NCI-H1694 (cell line): ENCODE data around the gene UBLCP1.
A peak's percentile ranks its signal among the peaks of the same experiment; 100 is the strongest.
"Not testable (repeated sequence)": the region's sequence is repeated elsewhere in the genome, so short reads cannot be mapped to it uniquely, and the experiment has no call there.

Experiments
- DNase-seq: peaks from one replicate; lab custom pipeline; 2025; lab: John Stamatoyannopoulos, UW

The UBLCP1 gene, protein sequence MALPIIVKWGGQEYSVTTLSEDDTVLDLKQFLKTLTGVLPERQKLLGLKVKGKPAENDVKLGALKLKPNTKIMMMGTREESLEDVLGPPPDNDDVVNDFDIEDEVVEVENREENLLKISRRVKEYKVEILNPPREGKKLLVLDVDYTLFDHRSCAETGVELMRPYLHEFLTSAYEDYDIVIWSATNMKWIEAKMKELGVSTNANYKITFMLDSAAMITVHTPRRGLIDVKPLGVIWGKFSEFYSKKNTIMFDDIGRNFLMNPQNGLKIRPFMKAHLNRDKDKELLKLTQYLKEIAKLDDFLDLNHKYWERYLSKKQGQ

DNA sequence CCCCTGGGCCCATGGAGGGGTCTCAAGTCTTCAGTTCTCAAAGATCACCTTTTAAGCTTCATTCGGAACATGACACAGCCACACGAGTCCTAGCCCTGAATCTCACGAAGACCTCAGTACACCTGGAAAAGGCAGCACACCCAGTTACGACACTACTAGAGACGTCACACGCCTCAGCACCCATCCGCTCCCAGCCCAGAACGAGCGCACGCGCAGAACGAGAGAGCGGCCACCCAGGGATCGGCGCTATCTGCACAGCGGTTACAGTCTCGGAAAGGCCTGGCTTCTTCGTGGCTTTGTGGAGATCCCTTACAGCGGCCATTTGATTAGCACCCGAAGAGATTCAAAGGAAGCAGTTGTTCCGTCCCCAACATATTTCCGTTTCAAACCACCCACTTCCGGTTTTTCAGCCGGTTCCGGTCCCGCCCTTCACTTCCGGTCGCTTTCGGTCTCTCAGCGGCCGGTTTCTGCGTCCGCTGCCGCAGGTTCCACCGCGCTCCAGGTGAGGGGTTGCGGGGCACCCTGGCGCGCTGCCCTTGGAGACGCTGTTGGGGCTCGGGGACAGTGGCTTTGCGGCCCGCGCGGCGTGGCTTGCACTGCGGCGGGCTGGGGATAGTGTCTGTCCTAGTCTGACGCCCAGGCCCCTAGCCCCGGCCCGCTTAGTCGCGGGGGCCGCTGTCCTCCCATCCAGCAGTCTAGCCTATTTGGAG, at the start of gene UBLCP1:
Gene UBLCP1, plus strand, starts transcription at position 432 of the 710 bp plus-strand sequence. CDS start 5,626 bp downstream, outside the sequence.
- DNase-seq, result peak; percentile 66

DNA sequence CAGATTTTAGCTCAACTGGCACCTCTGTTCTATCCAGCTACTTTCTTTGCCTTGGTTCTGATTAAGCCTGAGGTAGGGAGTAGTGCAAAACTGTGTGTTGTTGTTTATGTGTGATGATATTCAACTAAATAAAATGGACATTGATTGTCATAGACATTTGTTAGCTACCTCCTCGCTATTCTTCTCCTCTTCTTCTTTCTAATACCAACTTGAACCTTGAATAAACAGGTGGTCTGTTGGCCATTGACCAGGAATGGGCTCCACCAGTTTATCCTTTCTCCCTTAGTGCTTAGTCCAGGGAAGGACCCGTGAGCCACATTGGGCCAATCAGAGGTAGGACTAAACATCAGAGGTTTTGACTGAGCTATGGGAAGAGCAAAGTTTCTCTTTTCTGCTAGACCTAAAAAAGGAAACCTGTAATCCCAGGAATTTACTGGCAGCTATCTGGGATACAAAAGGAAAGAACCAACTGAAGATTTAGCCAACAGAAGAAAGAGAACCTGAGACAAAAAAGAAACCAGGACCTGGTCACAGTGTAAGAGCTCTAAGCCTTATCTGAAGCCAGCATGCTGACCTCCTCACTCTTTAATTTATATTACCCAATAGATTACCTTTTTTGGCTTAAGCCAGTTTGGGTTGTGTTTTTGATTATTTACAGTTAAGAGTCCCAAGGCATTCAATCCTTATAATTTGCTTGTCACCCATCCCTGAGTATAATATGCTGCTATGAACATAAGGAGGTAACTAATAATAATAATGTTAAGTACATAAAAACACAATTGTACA, 48.4 kb upstream of the UBLCP1 start:
- no peak for DNase-seq

DNA sequence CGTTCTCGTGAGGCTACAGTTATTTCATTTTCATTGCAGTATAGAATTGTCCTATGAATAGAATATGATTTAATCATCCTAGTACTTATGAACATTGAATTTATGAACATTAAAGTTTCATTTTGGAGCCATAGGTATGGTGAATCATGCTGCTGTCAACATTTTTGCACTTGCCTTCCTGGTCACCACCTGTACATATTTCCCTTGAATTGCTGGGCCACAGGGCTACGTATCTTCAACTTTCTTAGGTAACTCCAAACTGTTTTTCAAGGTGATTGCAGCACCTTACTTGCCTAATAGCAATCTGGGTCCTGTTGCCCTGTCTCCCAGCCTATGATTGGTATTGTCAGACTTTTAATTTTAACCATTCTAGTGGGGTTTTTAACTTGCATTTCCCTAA, 47.2 kb upstream of the UBLCP1 start:
- DNase-seq, result no peak

DNA sequence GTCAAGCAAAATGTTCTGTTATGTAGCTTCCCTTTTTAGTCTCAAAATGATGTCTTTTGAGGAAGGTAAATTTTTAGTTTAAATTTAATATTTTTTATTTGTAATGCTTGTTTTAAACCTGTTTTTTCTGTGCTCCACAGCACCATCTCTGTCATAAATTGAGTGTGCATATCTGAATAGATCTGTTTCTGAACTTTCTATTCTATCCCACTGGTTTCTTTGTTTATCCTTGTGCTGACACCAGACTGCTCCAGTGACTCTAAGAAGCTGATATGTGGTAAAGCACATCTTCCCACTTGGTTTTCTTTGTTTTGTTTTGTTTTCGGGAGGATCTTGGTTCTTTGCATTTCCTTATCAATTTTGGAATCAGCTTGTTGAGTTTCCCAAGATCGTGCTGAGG, 46.6 kb upstream of the UBLCP1 start:
- DNase-seq, result no peak

DNA sequence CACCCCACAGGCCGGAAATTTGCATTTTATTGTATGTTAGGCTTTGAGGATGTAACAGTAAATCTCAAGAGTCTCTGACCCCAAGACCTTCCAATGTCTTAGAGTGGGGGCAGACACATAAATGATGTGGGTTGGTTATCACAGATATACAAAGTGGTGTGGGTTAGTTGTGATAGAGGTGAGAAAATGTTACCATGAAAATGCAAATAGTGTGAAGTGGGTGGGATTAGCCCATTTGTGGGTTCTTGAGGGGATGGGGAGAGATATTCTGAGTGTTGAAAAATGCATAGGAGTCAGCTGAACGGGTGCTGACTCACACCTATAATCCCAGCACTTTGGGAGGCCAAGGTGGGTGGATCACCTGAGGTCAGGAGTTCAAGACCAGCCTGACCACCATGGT, 45.9 kb upstream of the UBLCP1 start:
- DNase-seq, result no peak

DNA sequence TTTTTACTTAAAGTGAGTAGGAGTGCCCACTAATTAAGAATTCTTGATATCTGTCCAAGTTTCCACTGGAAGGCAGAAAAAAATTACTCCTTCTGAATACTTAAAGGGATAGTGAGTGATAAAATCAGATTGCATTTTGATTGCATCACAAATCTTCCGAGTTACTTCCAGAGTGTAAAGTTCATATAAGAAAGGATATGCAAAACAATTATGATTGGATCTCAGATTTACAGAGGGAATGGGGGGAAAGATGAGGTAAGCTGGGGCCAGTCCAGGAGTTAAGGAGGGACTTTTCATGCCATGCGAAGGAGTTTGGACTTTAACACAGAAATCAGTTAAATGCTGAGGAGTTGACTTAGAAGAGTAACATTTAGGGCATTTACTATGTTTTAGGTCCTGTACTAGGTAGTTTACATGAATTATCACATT, 44.5 kb upstream of the UBLCP1 start:
- DNase-seq, result no peak

DNA sequence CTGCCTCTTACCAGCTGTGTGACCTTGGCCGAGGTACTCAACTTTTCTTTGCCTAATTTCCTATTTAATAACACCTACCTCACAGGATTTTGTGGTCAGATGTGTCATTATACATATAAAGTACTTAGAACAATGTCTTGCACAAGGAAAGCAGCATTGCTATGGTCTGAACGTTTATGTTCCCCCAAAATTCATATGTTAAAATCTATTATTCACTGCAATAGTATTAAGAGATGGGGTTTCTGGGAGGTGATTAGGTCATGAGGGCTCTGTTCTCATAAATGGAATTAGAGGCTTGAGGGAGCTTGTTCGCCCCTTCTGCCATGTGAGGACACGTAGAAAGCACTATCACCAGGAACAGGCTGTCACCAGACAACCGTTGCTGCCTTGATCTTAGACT, 42.9 kb upstream of the UBLCP1 start:
- no peak for DNase-seq

DNA sequence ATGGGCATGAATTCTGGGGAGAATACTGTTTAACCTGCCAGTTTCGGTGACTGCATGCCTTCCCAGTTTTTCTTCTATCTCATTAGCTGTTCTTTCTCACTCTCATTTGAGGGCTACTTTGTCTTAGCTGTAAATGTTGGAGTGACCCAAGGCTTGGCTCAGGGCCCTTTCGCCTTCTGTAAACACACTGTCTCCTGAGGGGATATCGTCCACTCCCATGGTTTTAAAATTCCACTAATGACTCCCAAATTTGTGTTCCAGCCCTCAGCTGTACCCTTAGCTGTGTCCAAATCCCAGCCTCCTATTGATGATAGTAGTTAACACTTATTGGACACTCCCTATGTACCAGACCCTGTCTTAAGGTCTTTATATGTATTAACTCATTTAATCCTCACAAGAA, 39.6 kb upstream of the UBLCP1 start:
- no peak for DNase-seq

DNA sequence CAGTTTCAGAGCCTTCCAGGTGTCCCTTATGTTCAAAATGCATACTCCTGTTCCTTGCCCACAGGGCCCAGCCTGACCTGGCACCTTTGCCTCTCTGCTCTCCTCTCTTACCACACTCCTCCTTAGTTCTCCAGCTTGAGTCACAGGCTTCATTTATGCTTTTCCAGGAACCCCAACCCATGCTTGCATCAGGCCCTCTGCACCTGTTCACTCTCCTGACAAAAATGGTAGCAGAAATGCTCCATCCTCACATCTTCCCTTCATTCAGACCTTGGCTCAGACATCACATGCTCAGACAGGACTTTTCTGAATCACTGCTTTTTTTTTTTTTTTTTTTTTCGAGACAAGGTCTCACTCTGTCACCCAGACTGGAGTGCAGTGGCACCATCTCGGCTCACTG, 38.6 kb upstream of the UBLCP1 start:
- DNase-seq, result no peak

DNA sequence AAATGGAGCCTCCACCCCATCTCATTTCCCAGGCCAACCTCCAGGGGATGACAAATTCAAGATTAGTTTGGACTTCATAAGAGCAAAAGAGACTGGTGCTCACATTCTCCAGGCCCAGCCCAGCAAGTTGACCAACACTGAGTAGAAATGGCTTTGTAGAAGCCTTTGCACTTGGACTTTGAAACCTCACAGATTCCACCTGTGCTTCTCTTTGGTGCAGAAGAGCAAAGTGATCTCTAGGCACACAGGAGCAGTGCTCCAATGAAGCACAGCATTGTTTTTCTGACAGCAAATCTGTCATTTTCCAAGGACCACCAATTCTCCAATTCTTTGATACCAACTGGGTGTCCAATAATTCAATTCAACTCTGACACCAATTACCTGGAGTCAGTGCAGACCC, 36.6 kb upstream of the UBLCP1 start:
- DNase-seq, result no peak

DNA sequence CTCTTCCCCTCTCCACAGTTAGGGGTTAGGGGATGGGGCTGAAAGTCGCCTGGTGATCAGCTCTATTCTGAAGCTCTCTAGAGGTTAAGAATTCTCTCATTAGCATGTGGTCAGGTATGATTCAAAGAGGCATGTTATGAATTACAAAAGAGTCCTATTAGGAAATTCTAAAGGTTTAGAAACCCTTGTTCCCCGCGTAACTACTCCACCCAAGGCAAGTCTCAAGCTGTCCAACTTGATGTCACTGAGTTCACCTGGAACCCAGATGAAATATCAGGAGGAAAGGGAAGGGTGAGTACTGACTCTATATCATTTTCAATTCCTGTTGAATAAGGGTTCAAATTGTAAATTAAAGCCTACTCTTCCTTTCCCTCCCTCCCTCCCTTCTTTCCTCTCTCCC, 35.6 kb upstream of the UBLCP1 start:
- DNase-seq, result no peak

DNA sequence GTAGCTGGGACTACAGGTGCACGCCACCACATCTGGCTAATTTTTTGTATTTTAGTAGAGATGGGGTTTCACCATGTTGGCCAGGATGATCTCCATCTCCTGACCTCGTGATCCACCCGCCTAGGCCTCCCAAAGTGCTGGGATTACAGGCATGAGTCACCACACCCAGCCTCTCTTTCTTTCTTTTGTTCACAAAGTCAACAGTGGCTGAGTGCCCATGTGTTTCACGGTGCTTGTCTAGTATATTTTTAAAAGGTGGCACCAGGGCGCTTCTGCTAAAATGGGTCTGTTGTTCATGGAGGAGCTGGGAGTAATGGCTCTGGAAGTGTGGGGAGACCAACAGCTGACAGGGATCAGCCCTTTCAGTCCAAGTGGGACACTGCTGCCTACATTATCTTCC, 35.0 kb upstream of the UBLCP1 start:
- DNase-seq, result not testable (repeated sequence)

DNA sequence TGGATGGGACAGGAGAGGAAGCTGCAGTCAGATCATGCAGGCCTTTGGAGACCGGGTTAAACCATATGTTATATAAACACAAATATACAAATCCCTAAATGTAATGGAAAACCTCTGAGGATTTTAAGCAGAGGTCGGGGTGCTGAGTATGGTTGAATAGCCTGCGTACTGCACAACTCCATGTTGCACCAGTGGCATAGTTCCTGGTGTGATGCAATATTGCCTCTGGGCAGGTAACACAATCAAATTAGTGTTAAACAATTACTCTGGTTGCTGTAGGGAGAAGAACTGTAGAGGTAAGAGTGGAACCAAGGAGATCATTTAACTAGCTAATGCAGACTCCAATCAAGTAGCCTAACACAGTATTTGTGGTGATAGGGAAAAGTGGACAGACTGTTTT, 32.4 kb upstream of the UBLCP1 start:
- DNase-seq, result no peak

DNA sequence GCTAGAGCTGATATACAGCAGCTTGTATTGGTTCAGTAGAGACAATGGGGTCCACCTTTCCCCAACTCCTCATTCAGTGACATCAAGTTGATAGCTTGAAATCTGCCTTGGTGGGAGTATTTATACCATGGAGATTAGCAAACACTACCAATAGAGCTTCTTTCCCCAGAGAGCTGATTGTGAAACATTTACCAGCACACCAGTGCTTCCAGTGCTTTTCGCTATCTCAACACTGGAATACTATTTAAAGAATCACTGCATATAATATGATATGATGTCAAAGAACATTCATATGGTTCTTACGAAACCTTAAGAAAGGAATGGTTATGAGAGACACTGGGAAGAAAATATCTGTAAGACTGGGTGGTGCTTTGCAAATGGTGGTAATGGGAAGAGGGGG, 31.9 kb upstream of the UBLCP1 start:
- no peak for DNase-seq

DNA sequence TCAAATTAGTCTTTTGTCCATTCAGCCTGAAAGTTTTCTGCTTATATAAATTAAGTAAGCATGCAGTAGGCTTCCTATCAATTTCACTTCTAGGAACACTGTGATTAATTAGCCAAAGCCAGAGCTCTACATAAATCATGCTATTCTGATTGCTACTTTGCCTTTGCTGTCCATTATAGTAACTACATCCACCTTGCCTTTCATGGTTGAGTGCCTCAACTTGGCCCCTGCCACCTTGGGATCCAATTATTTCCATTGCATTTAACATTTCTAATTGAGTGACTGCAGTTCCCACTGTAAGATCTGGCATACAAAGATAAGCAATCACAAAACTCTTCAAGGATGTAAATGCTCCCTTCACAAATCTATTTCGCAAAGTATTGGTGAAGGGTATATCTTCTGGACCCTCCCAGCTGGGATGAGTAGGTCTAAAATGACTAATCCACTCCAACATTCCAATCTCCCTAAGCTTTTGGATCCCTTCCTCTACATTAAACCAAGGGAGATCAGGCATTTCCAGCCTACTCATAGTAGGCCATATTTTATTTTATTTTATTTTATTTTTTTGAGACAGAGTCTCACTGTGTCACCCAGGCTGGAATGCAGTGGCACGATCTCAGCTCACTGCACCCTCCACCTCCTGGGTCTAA, 27.1 kb upstream of the UBLCP1 start:
- not testable (repeated sequence) for DNase-seq

DNA sequence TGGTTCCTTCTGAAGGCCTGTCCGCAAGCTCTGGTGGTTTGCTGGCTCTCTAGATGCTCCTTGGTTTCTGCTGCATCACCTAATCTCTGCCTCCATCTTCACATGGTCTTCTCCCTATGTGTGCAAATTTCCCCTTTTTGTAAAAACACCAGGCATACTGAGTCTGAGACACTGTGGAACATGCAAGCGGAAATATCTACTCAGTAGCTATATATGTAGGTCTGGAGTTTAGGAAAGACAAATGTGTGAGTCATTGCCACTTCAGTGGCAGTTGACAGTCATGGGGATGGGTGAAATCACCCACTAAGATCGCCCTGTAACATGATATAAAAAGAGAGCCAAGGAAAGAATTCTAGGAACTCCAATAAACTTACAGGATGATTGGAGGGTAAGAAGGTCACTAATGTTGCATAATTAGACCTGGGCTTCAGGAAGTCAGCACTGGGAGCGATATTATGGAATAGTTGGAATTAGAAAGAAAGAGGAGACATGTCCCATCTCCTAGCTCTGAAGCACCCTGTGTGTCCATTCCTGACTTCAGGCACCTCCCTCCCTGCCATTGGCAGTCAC, 22.7 kb upstream of the UBLCP1 start:
- no peak for DNase-seq

DNA sequence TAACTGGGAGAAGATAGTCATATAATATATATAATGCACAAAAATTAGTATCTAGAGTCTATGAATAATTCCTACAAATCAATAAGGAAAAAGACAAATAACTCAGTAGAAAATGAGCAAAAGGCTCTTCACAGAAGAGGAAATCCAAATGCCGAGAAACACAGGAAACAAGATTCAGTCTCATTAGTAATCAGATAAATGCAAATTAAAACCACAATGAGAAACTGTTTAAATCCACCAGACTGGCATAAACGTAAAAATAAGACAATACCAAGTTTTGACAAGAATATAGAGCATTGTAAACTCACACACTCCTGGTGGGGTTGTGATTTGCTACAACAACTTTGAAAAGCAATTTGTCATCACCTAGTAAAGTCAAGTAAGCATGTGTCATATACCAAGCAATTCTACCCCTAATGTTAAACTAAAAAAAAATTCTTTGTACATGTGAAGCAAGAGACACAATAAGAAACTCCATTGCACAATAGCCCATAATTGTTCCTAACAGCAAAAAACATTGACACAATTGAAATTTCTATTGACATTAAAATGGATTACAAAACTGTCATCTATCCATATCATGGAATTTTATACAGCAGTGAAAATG, 21.0 kb upstream of the UBLCP1 start:
- no peak for DNase-seq

DNA sequence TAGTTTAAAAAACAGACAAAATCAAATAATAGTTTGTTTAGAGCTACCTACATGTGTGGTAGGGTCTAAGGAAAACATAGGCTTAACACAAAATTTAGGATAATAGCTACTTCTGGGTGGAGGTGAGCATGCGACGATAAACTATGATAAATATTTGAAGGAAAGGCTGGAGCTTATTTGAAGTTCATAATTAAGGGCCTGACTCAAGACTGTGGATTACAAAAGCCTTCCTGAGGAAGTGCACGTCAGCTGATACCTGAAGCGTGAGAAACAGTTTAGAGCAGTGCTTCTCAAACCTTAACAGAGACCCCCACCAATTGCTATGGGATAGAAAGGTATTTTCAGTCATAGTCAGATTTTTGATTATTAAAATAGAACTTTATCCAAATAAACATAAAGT, 20.4 kb upstream of the UBLCP1 start:
- no peak for DNase-seq

DNA sequence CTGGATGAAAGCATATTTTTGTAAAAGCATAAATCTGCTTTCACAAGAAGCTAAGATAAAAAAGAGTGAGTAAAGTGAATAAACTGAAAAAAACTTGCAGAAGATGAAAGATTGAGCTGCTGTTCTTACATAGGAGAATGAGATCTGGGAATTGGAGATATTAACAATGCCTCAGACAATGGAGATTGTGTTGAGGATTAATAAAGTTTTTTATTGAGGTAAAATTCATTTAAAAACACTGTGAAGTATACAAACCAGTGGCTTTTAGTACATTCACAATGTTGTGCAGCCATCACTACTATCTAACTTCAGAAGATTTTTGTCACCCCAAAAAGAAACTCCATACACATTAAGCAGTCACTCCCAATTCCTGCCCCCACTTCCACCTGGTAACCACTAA, 19.7 kb upstream of the UBLCP1 start:
- DNase-seq, result no peak

DNA sequence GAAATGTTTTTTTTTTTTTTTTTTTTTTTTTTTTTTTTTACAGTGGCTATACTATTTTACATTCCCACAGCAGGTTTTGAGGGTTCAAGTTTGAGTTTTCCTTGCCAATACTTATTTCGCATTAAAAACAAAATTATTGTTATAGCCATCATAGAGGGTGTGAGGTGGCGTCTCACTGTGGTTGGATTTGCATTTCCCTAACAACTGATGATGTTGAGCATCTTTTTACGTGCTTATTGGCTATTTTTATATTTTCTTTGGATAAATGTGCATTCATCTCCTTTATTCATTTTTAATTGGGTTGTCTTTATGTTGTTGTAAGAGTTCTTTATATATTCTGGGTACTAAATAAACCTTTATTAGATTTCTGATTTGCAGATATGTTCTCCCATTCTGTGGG, 18.9 kb upstream of the UBLCP1 start:
- DNase-seq, result no peak

DNA sequence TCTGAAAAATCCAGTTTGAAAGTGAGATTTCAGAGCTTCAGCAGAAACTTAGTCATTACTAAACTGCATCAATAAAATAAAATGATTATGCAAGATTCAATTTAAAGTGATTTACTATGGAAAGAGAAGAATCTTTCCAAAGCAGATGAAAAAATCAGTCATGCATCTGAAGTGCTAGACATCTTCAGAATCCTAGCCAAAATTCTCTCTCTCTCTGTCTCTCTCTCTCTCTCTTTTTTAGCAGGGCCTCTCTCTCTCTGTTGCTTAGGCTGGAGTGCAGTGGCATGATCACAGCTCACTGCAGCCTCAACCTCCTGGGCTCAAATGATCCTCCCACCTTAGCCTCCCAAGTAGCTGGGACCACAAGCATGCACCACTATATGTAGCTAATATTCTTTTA, 18.2 kb upstream of the UBLCP1 start:
- DNase-seq, result no peak

DNA sequence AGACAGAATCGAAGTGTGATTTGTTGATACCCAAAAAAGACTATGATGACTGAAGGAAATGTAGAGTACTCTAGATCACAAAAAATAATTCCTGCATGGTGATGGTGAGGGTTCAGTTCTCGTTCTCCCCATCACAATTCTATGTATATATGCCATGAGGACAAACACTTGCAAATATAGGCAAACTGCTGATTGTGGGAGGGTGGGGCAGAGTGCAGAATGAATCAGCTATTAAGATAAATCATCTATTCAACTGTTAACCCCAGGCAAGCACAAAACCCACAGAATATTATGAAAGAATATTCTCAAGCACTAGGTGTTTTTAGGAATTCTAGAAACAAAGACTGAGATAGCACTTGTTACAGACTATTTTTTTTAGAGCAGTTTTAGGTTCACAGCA, 13.9 kb upstream of the UBLCP1 start:
- no peak for DNase-seq
